C4-2B (cell line): ENCODE measurements around the gene ULK3.

Experiments used
- H3K27ac ChIP-seq: fragments of 450-650 bp; 2 replicates; pipeline ENCODE4 v1.5.1; 2017
- CTCF ChIP-seq: fragments of 450-650 bp; conservative IDR thresholded peaks from 2 replicates; pipeline ENCODE4 v1.5.1; 2017; ENCODE audit warnings: mild to moderate bottlenecking
- ZFX ChIP-seq: fragments of 450-650 bp; IDR thresholded peaks from 2 replicates; pipeline ENCODE4 v1.6.1; 2017

ULK3 gene

GRCh38 chr15:74815121-74815934 lies 27.6 kb downstream of the ULK3 start:
- peak overlapping the region; percentile 81 for H3K27ac ChIP-seq
- TF ChIP-seq ZFX (peak; percentile 45; the same call in 1 of the 2 replicates), CTCF (no peak)

- TF ChIP-seq CTCF (no peak), ZFX (no peak)
- peak within 1 kb of the TSS; percentile 81 for H3K27ac ChIP-seq
These were observed 30.4 kb downstream of the ULK3 start, which contains the start of gene LMAN1L for GRCh38 chr15:74812533-74812932. LMAN1L (plus strand) TSS chr15:74812835; CDS start chr15:74812855, 20 bp downstream.

GRCh38 chr15:74809956-74810355 lies 33.0 kb downstream of the ULK3 start:
- no peak overlapping the region for H3K27ac ChIP-seq
- TF ChIP-seq CTCF (no peak), ZFX (no peak)

GRCh38 chr15:74809242-74809641 lies 33.7 kb downstream of the ULK3 start:
- H3K27ac ChIP-seq: peak overlapping the region; percentile 51
- no peak for TF ChIP-seq CTCF
- TF ChIP-seq ZFX: no peak

- peak overlapping the region; percentile 51 for H3K27ac ChIP-seq
- TF ChIP-seq CTCF (no peak), ZFX (no peak)
These were observed 34.1 kb downstream of the ULK3 start for GRCh38 chr15:74808840-74809229.

- TF ChIP-seq ZFX: no peak
- peak overlapping the region; percentile 51 for H3K27ac ChIP-seq
These were observed 34.7 kb downstream of the ULK3 start for GRCh38 chr15:74808078-74808839.

GRCh38 chr15:74807282-74807681 lies 35.7 kb downstream of the ULK3 start:
- H3K27ac ChIP-seq: peak overlapping the region; percentile 51
- TF ChIP-seq CTCF (no peak), ZFX (no peak)
